NCI-H187 (cell line): ENCODE measurements around the gene TMEM243.
"Not testable (repeated sequence)": the region's sequence is repeated elsewhere in the genome, so short reads cannot be mapped to it uniquely, and the experiment has no call there.

Source experiments
- DNase-seq, 2 experiments: peaks; one replicate each; lab custom pipeline; 2025; lab: John Stamatoyannopoulos, UW

TMEM243 gene

GRCh38 chr7:87210506-87210905 is 9.0 kb downstream of the TMEM243 start:
- no peak for DNase-seq

GRCh38 chr7:87209295-87209924 is 10.1 kb downstream of the TMEM243 start:
- no peak for DNase-seq

- no peak for DNase-seq
These were observed 13.2 kb downstream of the TMEM243 start for GRCh38 chr7:87206361-87206760.

GRCh38 chr7:87205701-87206100 is 13.8 kb downstream of the TMEM243 start:
- DNase-seq, result not testable (repeated sequence)

GRCh38 chr7:87204933-87205332 is 14.6 kb downstream of the TMEM243 start:
- no peak for DNase-seq

GRCh38 chr7:87203929-87204328 is 15.6 kb downstream of the TMEM243 start:
- DNase-seq, result not testable (repeated sequence)

- no peak for DNase-seq
These were observed 16.8 kb downstream of the TMEM243 start for GRCh38 chr7:87202705-87203104.

- no peak for DNase-seq
These were observed 17.3 kb downstream of the TMEM243 start for GRCh38 chr7:87202208-87202607.

- no peak for DNase-seq
These were observed 19.7 kb downstream of the TMEM243 start for GRCh38 chr7:87199700-87200450.

GRCh38 chr7:87199241-87199640 is 20.3 kb downstream of the TMEM243 start:
- DNase-seq, result no peak

- no peak for DNase-seq
These were observed 25.6 kb downstream of the TMEM243 start for GRCh38 chr7:87193912-87194311.

GRCh38 chr7:87192784-87193487 is 26.6 kb downstream of the TMEM243 start:
- no peak for DNase-seq

- DNase-seq, result no peak
These were observed 28.7 kb downstream of the TMEM243 start for GRCh38 chr7:87190783-87191182.

GRCh38 chr7:87188930-87189329 is 30.6 kb downstream of the TMEM243 start:
- DNase-seq, result no peak

GRCh38 chr7:87187120-87187519 is 32.4 kb downstream of the TMEM243 start:
- no peak for DNase-seq

- DNase-seq, result no peak
These were observed 40.4 kb downstream of the TMEM243 start for GRCh38 chr7:87179180-87179579.

GRCh38 chr7:87178320-87178719 is 41.2 kb downstream of the TMEM243 start:
- DNase-seq, result no peak

GRCh38 chr7:87173471-87173870 is 46.1 kb downstream of the TMEM243 start:
- no peak for DNase-seq

GRCh38 chr7:87171282-87171934 is 48.1 kb downstream of the TMEM243 start:
- DNase-seq, result no peak

GRCh38 chr7:87170828-87171227 is 48.7 kb downstream of the TMEM243 start:
- DNase-seq, result no peak

- no peak for DNase-seq
These were observed 55.1 kb downstream of the TMEM243 start for GRCh38 chr7:87164433-87164832.

- no peak for DNase-seq
These were observed 60.0 kb downstream of the TMEM243 start for GRCh38 chr7:87159538-87159937.

GRCh38 chr7:87156709-87157108 is 62.8 kb downstream of the TMEM243 start:
- no peak for DNase-seq
